Germinal center (tissue), 1 donor: ENCODE results near the gene GPR176.

Experiments
- DNase-seq: peaks from one replicate; pipeline ENCODE4 v3.0.0; 2012; ENCODE audit warnings: mixed read lengths, low spot score

The GPR176 gene

GRCh38 chr15:39807791-39808190, 112.3 kb downstream of the GPR176 start:
- DNase-seq: no peak

- DNase-seq: no peak
These were observed 116.0 kb downstream of the GPR176 start for GRCh38 chr15:39804026-39804425.

- DNase-seq: no peak
These were observed 117.0 kb downstream of the GPR176 start for GRCh38 chr15:39803016-39803415.

GRCh38 chr15:39801641-39802309, 118.3 kb downstream of the GPR176 start:
- DNase-seq: peak; percentile 47

GRCh38 chr15:39799552-39800011, 120.5 kb downstream of the GPR176 start:
- DNase-seq: no peak

GRCh38 chr15:39798382-39798781, 121.7 kb downstream of the GPR176 start:
- DNase-seq: no peak

GRCh38 chr15:39797407-39797806, 122.7 kb downstream of the GPR176 start:
- no peak for DNase-seq

- no peak for DNase-seq
These were observed 123.5 kb downstream of the GPR176 start for GRCh38 chr15:39796601-39797000.

- no peak for DNase-seq
These were observed 124.6 kb downstream of the GPR176 start for GRCh38 chr15:39795486-39795885.

- no peak for DNase-seq
These were observed 125.1 kb downstream of the GPR176 start for GRCh38 chr15:39794954-39795353.

- DNase-seq: no peak
These were observed 126.1 kb downstream of the GPR176 start for GRCh38 chr15:39793923-39794322.

GRCh38 chr15:39792844-39793335, 127.2 kb downstream of the GPR176 start:
- DNase-seq: no peak

- no peak for DNase-seq
These were observed 127.8 kb downstream of the GPR176 start for GRCh38 chr15:39792025-39792843.

GRCh38 chr15:39789736-39790135, 130.3 kb downstream of the GPR176 start:
- no peak for DNase-seq

GRCh38 chr15:39788800-39789565, 131.1 kb downstream of the GPR176 start:
- DNase-seq: no peak

- DNase-seq: no peak
These were observed 132.0 kb downstream of the GPR176 start for GRCh38 chr15:39788108-39788507.

- no peak for DNase-seq
These were observed 132.6 kb downstream of the GPR176 start for GRCh38 chr15:39787479-39787878.

- peak; percentile 29 for DNase-seq
These were observed 133.5 kb downstream of the GPR176 start for GRCh38 chr15:39786447-39787056.

GRCh38 chr15:39785841-39786240, 134.2 kb downstream of the GPR176 start:
- DNase-seq: no peak

GRCh38 chr15:39785139-39785538, 134.9 kb downstream of the GPR176 start:
- no peak for DNase-seq

- DNase-seq: no peak
These were observed 135.4 kb downstream of the GPR176 start for GRCh38 chr15:39784638-39785037.

GRCh38 chr15:39784125-39784524, 135.9 kb downstream of the GPR176 start:
- DNase-seq: no peak
